Myometrial cell (primary cell): ENCODE measurements around the gene CFAP97D1. TPM values are rescaled to one million over a fixed set of nuclear protein-coding genes. Genes with fewer than 3 reads are reported as not detected.

Experiments used
- total RNA-seq: library from RNA; depleted of rRNA; stranded (reverse); fragments of >200 nt; gene quantifications from 2 replicates; pipeline ENCODE4 v1.2.3, GENCODE V29; 2015

CFAP97D1 gene
- not detected in 2 replicates for total RNA-seq

GRCh38 chr17:43780135-43780534 lies at the start of gene CFAP97D1:
Gene CFAP97D1 (plus strand): TSS chr17:43780435. CDS start chr17:43780463, 28 bp downstream.

GRCh38 chr17:43758497-43759174 lies 21.6 kb upstream of the CFAP97D1 start, which contains the start of gene SOST:
Gene SOST (minus strand): TSS chr17:43758791. CDS start chr17:43758741, 50 bp downstream.

GRCh38 chr17:43778337-43779144 lies 1.7 kb upstream of the CFAP97D1 start, which contains the start of gene DUSP3:
Gene DUSP3 (minus strand): TSS chr17:43778977. CDS start chr17:43778924, 53 bp downstream.

GRCh38 chr17:43832976-43833829 lies 53.0 kb downstream of the CFAP97D1 start, which contains the start of gene MPP3:
Gene MPP3 (minus strand): TSS chr17:43833146. CDS start chr17:43831906, 1,240 bp downstream.

Other genes starting within 250 kb of the CFAP97D1 start
- gene ETV4, start 234.1 kb upstream of the CFAP97D1 start, total RNA-seq = 14.4 and 16.8 TPM in 2 replicates
- not detected in 2 replicates for gene MEOX1, start 118.5 kb upstream of the CFAP97D1 start, total RNA-seq
- gene SOST, start 21.6 kb upstream of the CFAP97D1 start, total RNA-seq = not detected in 2 replicates
- gene DUSP3, start 1.5 kb upstream of the CFAP97D1 start, total RNA-seq = 37.6 and 40.9 TPM in 2 replicates
- gene MPP3, start 52.7 kb downstream of the CFAP97D1 start, total RNA-seq = 2.9 and 3.5 TPM in 2 replicates
- not detected in 2 replicates for gene CD300LG, start 66.7 kb downstream of the CFAP97D1 start, total RNA-seq
- 0.58 and 3.9 TPM in 2 replicates for gene MPP2, start 127.1 kb downstream of the CFAP97D1 start, total RNA-seq
- not detected in 2 replicates for gene PPY, start 162.0 kb downstream of the CFAP97D1 start, total RNA-seq
- not detected in 2 replicates for gene PYY, start 173.5 kb downstream of the CFAP97D1 start, total RNA-seq
- 10.1 and 10.8 TPM in 2 replicates for gene NAGS, start 224.2 kb downstream of the CFAP97D1 start, total RNA-seq
- 78.2 and 83.9 TPM in 2 replicates for gene TMEM101, start 234.5 kb downstream of the CFAP97D1 start, total RNA-seq